Activated CD8-positive, alpha-beta memory T cell treated with anti-CD3 and anti-CD28 coated beads for 24 hours (primary cell): ENCODE measurements around the gene ATOSB.

Experiments used
- DNase-seq: peaks from one replicate; pipeline ENCODE4 v3.0.0-alpha.2; 2020

The ATOSB gene

DNA sequence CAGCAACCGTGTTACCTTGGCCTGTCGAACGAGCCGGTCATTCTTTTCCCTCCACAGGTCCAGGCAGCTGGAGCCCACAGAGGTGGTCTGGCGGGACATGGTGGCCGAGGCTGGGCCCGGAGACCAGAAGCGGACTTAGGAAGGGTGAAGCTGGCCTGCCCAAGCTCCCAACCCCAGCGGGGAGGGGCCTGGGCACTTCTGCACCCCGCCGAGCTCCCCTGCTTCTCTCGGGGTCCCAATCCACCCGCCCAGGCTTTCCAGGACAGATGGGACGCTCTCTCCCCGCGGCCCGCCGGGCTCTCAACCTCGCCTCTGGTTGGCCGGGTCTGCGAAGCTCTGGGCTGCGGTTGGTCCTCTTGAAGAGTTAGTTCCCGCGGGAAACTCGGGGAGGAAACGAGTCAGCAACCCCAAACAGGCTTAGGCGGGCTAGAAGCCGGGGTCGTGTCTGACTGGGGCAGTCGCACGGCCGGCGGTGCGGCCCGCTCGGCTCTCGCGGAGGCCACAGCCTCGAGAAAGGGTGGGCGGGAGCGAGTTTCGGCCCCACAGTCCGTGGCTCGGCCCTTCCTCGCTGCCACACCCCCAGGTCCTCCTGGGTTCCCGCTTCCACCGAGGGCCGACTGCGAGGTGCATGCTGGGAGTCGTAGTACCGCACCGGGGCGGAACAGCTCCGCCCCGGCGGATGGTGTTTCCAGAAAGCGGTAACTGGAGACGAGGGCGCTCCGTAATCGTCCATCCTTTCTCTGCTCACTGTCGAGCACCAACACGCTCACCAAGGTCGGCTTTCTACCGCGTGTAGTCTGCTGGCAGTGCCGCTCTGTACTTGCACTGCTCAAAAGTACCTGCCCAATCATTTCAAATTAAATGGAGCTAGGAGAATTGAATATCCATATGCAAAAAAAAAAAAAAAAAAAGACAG is 36.0 kb downstream of the ATOSB start, which contains the start of gene FANCG:
Gene FANCG (minus strand): TSS at position 517 of the 916 bp plus-strand sequence. CDS start 418 bp downstream, at position 99.
- peak; percentile 93 for DNase-seq

DNA sequence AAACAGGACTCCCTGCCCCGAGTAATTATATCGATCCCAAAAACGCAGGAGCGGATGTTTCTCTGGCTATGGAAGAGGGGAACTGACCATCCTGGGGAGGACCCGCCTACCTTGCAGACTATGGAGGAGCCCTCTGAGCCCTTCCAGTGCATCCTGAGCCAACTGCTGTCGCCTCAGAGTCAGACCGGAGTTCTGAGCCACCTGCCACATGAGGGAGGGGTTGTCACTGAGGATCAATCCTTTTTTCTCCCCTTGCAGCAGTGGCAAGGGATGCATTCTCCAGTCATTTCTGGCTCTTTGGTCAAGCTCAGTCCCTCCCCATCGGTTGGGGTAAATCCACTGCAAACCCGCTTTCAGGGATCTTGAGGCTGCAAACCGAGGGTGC is 36.6 kb downstream of the ATOSB start:
- DNase-seq, result no peak

DNA sequence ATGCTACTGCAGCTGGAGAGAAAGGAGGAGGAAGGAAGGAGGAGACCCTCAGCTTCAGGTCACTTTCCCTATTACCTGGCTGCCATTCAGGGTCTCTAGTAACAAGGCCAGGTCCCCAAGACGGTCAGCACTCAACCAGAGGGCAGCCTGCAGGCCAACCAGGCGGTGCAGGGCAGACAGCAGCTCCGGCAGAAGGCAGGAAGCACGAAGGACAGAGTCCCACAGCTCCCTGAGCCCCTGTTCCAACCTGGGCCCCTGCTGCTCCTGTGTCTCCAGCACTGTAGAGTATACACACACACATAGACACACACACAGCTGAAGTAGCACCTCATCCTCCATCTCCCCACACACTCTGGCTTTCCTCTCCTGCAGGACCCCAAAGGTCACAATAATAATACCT is 37.6 kb downstream of the ATOSB start:
- DNase-seq, result no peak

DNA sequence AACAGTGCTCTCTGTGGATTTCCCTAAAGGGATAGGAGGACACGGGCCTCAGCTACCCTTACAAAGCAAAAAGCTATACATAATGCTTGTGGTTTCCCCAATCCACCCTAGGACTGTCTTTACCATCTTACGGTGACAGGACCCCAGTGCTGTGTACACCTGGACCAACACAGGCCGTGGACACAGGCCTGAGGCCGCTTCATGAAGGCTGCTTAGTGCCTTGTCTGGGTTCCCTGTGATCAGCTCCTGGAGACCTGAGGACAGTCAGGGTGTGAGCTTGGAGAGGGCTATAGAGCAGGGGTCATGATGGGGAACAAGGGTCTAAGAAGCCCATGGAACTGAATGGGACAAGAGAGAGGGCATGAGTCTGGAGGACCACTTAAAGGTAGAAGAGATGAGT is 38.8 kb downstream of the ATOSB start:
- DNase-seq, result no peak

DNA sequence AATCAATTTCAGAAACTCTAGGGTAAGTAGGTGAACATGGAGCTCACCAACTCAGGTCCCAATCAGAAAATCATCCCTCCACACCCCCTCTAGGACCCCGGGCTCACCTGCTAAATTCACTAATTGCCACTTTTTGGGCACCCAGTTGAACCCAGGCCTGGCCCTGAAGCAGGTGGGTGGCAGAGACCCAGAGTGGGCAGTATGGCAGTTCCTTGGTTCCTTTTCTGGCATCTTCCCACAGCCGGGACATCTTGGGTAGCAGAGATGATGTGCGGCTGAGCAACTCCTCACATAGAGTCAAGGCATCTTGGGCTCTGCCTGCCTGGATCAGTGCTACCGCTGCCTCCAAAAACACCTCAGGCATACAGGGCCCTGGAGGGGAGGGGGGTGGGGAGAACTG is 40.3 kb downstream of the ATOSB start:
- no peak for DNase-seq

GRCh38 chr9:35074791-35075190 is 40.9 kb downstream of the ATOSB start:
- no peak for DNase-seq

DNA sequence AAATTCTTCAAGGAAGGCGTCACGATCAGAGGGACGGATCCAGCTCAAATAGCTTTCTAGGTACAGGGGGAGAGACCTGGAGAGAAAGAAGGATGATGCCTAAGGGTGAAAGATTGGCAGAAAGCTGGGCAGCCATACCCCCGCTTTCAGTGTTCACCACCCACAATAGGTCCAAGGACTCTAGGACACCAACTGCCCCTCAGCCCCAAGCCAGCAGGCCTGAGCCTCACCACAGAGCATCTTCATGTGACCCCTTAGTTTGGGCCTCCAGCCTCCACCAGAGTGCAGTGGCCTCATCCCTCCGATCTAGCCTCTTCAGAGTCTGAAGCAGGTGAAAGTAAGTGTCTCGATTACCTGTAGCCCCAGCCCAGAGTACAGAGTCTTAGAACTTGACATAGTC is 41.5 kb downstream of the ATOSB start:
- no peak for DNase-seq

- DNase-seq, result no peak
Observed at GRCh38 chr9:35073279-35073612, 42.4 kb downstream of the ATOSB start.

DNA sequence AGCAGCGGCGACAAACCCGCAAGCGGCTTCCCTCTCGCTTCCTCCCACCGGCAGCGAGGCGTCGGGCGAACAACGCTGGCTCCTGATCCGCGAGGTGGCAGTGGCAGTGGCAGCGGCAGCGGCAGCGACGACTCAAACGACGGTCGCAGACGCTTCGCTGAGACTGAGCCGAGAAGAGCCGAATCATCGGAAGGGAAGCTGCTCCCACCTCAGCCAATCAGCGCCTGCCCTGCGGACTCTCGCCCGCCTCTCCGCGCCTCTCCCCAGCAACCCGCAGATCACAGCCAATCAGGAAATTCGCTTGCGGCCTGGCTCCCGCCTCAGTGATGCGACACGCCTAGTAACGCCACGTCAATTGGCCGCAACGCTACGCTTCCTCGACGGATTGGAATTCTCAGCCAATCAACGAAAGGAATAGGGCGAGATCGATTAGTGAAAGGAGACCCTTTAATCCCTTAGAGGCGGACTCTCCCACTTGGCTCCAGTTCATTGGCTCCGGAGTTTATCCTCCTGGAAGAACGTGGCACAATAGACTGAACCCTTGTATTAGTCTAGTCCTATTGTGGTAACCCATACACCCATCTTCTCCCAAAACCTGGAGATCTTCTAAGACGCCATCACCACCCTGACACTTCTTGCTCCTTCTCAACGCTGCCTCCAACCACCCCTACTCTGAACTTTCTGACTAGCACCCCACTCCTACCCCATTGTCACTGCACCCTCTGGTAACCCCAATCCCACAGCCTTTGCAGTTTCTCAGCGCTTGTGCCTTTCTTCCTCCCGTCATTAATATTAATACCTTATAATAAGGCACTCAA is 43.0 kb downstream of the ATOSB start, which contains the start of gene VCP:
Gene VCP (minus strand): TSS at position 165 of the 818 bp plus-strand sequence. CDS start 272 bp downstream, outside the sequence.
- peak; percentile 96 for DNase-seq

GRCh38 chr9:35071814-35072460 is 43.7 kb downstream of the ATOSB start:
- DNase-seq, result peak; percentile 90

- DNase-seq, result no peak
Observed at GRCh38 chr9:35070823-35071813, 44.5 kb downstream of the ATOSB start.

- DNase-seq, result no peak
Observed at GRCh38 chr9:35069020-35069419, 46.6 kb downstream of the ATOSB start.

DNA sequence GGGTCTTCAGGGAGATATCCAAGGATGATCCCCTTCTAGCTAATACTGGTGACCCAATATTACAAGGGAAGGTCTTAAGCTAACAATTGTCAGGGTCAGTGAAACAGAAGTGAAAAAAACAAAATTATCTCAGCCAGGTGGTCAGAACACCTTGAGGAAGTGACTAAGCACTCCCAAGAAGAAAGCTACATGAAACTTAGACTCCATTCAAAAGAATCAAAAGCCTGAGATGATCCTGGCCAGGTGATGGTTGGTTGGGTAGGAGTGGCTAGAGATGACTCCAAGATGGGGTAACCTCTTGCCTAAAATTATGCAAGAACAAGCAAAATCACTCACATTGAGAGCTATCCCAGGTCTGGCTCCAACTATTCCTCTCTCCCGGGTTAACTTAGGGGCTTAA is 48.6 kb downstream of the ATOSB start:
- no peak for DNase-seq

DNA sequence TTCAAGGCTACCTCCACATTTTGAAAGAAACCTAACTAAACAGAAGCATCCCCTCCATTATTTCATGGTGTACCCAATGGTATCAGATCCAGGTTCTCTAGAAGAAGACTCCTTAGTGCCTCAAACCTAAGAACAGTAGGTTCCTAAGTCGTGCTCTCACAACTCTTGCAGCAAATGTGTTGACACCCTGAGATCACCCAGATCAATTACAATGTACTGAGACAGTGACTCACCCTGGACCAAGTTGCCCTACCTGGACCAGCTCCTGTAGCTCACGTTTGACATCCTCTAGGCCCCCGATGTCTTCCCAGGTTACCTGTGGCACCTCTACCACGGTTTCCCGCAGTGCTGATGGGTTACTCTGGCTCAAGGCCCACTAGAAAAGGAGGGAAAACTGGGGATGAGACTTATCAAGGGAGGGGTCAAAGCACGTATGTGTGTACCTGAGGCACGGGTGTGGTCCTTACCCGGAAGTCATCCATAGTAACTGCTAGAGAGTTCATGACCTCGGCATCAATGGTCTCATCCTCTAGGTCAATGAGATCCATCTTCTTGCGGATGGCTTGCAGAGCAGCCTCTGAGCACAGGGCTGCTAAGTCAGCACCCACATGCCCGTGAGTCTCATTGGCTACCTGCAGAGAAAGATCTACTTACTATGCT is 55.0 kb downstream of the ATOSB start:
- no peak for DNase-seq

GRCh38 chr9:35059438-35059837 is 56.2 kb downstream of the ATOSB start:
- DNase-seq, result no peak

- no peak for DNase-seq
Observed at GRCh38 chr9:35057271-35057620, 58.4 kb downstream of the ATOSB start.

DNA sequence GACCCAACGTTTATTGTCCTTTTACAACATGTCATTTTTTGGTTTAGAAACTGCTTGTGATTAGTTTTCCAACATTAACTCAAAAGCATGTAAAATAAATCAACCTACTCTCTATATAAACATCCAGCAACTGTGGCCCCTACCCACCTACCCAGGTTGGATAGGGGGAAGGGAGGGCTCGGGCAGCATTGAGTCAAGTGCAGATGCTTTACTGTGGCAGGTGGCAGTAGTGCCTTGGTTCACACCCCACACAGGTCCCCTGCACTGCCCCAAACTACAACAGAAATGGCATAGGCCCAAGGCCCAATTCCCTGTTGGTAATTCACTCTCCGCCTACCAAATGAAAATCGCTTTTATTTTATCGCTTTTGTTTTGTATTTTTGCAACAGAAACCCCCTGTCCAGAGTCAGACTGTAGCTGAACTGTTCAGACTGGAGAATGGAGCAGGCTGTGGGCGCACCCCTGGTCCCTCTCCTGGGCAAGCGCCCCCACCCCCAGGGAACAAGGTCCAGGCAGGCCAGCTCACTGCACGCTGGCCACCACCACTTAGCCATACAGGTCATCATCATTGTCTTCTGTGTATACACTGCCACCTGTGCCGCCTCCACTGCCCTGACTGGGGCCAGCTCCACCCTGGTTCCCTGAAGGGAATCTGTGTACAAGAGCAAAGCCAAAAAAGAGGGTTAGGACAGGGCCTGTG is 58.9 kb downstream of the ATOSB start:
- DNase-seq, result no peak

DNA sequence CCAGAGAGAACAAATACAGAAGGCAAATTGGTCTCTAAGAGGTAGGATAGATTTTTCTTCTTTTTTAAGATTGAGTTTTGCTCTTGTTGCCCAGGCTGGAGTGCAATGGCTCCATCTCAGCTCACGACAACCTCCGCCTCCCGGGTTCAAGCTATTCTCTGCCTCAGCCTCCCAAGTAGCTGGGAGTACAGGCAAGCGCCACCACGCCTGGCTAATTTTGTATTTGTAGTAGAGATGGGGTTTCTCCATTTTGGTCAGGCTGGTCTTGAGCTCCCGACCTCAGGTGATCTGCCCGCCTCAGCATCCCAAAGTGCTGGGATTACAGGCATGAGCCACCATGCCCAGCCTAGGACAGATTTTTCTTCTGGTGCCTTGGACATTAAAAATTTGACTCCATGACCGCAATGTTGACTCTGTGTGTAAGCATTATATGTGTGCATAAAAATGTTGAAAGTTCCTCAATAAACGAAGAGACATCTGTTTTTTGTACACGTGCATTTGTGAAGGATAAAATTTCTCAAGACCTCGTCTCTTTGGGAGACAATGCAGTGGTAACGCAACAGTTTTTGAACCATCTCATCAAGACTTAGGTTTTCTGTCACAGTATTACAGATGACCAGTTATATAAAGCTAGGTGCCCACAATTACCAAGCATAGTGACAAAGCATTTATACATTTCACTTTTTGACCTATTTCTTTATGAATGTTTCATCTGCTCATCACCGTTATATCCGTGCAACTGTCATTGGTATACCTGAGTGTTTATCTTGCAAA is 60.6 kb downstream of the ATOSB start:
- no peak for DNase-seq

DNA sequence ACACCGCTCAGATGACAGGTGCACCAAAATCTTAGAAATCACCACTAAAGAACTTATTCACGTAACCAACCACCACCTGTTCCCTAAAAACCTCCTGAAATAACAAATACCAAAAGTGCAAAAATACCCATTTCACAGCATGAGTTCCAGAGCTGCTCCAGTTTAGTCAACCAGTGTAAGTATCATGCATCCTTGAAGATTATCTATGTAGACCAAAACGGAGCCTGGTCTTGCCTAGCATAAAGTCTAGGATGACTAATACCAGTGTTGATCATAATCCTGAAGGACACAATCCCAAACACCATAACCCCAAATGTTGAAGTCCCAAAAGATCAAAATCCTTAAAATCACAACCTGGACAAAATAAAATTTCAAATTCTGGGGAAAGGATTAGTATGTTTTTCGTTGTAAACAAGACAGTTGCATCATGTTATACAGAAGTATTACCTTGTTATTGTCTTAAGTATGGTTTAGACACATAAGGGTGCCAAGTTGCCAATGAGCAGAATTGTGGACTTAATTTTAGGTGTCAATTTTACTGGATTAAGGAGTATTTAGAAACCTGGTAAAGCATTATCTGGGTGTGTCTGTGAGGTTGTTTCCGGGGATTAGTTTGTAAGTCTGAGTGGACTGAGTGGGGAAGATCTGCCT is 61.4 kb downstream of the ATOSB start:
- no peak for DNase-seq
